GM23338 (cell line): ENCODE results near the gene CASQ2. TPM values are rescaled to one million over a fixed set of nuclear protein-coding genes. Genes with fewer than 3 reads are reported as not detected.

Source experiments
- ATAC-seq: fragments of 200-7000 bp; cut with Tn5 transposase; 3 replicates; pipeline ENCODE4 v1.9.1; 2020
- DNase-seq: peaks from one replicate; pipeline ENCODE4 v3.0.0-alpha.2; 2015; ENCODE audit warnings: low spot score
- H2AFZ ChIP-seq: fragments of 200-600 bp; sonication (generic); 2 replicates; pipeline ENCODE4 v1.8.0; 2016; ENCODE audit warnings: antibody characterized with exemption, mild to moderate bottlenecking, moderate library complexity
- H3F3A ChIP-seq: fragments of 200-600 bp; sonication (generic); replicated peaks from 2 replicates; pipeline ENCODE4 v1.8.0; 2017; ENCODE audit warnings: antibody characterized with exemption, mixed run types, low read depth
- H3K27ac ChIP-seq: fragments of 200-600 bp; sonication (generic); 2 replicates; pipeline ENCODE4 v1.6.1; 2016; ENCODE audit warnings: low read depth
- H3K27me3 ChIP-seq: fragments of 200-600 bp; sonication (generic); 2 replicates; pipeline ENCODE4 v1.8.0; 2016; ENCODE audit warnings: mild to moderate bottlenecking, mixed run types, moderate library complexity; ENCODE audit not compliant: insufficient read depth
- H3K36me3 ChIP-seq: fragments of 200-600 bp; sonication (generic); 2 replicates; pipeline ENCODE4 v1.8.0; 2016; ENCODE audit warnings: mild to moderate bottlenecking; ENCODE audit not compliant: insufficient read depth
- H3K4me1 ChIP-seq: fragments of 200-600 bp; sonication (generic); 2 replicates; pipeline ENCODE4 v1.8.0; 2016; ENCODE audit warnings: mild to moderate bottlenecking, moderate library complexity; ENCODE audit not compliant: insufficient read depth
- H3K4me2 ChIP-seq: fragments of 200-600 bp; sonication (generic); 2 replicates; pipeline ENCODE4 v1.7.1; 2017; ENCODE audit warnings: mixed run types
- H3K4me3 ChIP-seq: fragments of 200-600 bp; sonication (generic); 2 replicates; pipeline ENCODE4 v1.6.1; 2016; ENCODE audit warnings: mixed run types
- H3K79me2 ChIP-seq: fragments of 200-600 bp; sonication (generic); replicated peaks from 2 replicates; pipeline ENCODE4 v1.8.0; 2017; ENCODE audit warnings: mild to moderate bottlenecking; ENCODE audit not compliant: insufficient read depth
- H3K9me2 ChIP-seq: fragments of 200-600 bp; sonication (generic); 2 replicates; pipeline ENCODE4 v1.8.0; 2017; ENCODE audit not compliant: insufficient read depth
- H4K20me1 ChIP-seq: fragments of 200-600 bp; sonication (generic); replicated peaks from 2 replicates; pipeline ENCODE4 v1.8.0; 2017; ENCODE audit warnings: mild to moderate bottlenecking; ENCODE audit not compliant: insufficient read depth
- H3K27ac Mint-ChIP-seq: 2 replicates; pipeline ENCODE4 v1.8.0; 2020; ENCODE audit warnings: inconsistent platforms, mild to moderate bottlenecking, moderate library complexity, mixed read lengths
- H3K27me3 Mint-ChIP-seq: 3 replicates; pipeline ENCODE4 v1.8.0; 2022; ENCODE audit warnings: low read depth, mild to moderate bottlenecking, moderate library complexity, mixed read lengths, inconsistent platforms; ENCODE audit not compliant: insufficient read depth, poor library complexity
- H3K36me3 Mint-ChIP-seq: 3 replicates; pipeline ENCODE4 v1.8.0; 2021; ENCODE audit warnings: low read depth, mild to moderate bottlenecking, inconsistent platforms, moderate library complexity, mixed read lengths
- H3K4me1 Mint-ChIP-seq: 3 replicates; pipeline ENCODE4 v1.8.0; 2020; ENCODE audit warnings: mild to moderate bottlenecking, inconsistent platforms, mixed read lengths
- H3K4me3 Mint-ChIP-seq: 3 replicates; pipeline ENCODE4 v1.8.0; 2021; ENCODE audit warnings: moderate library complexity, mild to moderate bottlenecking, inconsistent platforms, mixed read lengths
- H3K9me3 Mint-ChIP-seq: 3 replicates; pipeline ENCODE4 v1.8.0; 2020; ENCODE audit warnings: moderate library complexity, mild to moderate bottlenecking, inconsistent platforms, mixed read lengths
- CREB1 ChIP-seq: fragments of 250-450 bp; sonication (Bioruptor Pico); IDR thresholded peaks from 2 replicates; pipeline ENCODE4 v1.5.0; 2020; ENCODE audit warnings: low read depth, mild to moderate bottlenecking, moderate library complexity
- CTCF ChIP-seq, 2 experiments: fragments of 200-600 bp in 1 of 2; sonication (generic) in 1 of 2; conservative IDR thresholded peaks; 2 replicates each; pipeline versions ENCODE4 v1.5.1 to v1.6.1; 2016 to 2017; ENCODE audit warnings: antibody characterized with exemption in 2 of 2, low read depth in 2 of 2, mild to moderate bottlenecking in 2 of 2, moderate library complexity in 1 of 2
- ETS1 ChIP-seq: IDR thresholded peaks from 2 replicates; pipeline ENCODE4 v1.6.1; 2016; ENCODE audit warnings: antibody characterized with exemption
- EZH2 ChIP-seq: fragments of 200-600 bp; sonication (generic); IDR thresholded peaks from one replicate; pipeline ENCODE4 v1.8.0; 2017; ENCODE audit warnings: antibody characterized with exemption, mild to moderate bottlenecking, low read depth; ENCODE audit not compliant: unreplicated experiment
- EZH2phosphoT487 ChIP-seq: fragments of 200-600 bp; sonication (generic); IDR thresholded peaks from one replicate; pipeline ENCODE4 v1.8.1; 2018; ENCODE audit warnings: antibody characterized with exemption; ENCODE audit not compliant: unreplicated experiment
- NANOG ChIP-seq: IDR thresholded peaks from 2 replicates; pipeline ENCODE4 v1.6.1; 2016; ENCODE audit warnings: antibody characterized with exemption, borderline replicate concordance
- REST ChIP-seq: IDR thresholded peaks from one replicate; pipeline ENCODE4 v1.6.1; 2018; ENCODE audit warnings: antibody characterized with exemption; ENCODE audit not compliant: unreplicated experiment
- ZNF114 ChIP-seq: fragments of 250-450 bp; sonication (Bioruptor Pico); IDR thresholded peaks from 2 replicates; pipeline ENCODE4 v1.5.0; 2020; ENCODE audit warnings: mild to moderate bottlenecking, moderate library complexity
- polyA plus RNA-seq: library from polyadenylated mRNA; unstranded; fragments of >200 nt; fragmentation: Nextera tagmentation; extraction: Ambion mirVana; gene quantifications from 2 replicates; pipeline ENCODE4 v1.2.1, GENCODE V29; 2016
- total RNA-seq: library from RNA; depleted of rRNA; stranded (reverse); fragments of >200 nt; shearing (Covaris generic); gene quantifications from 2 replicates; pipeline ENCODE4 v1.2.3, GENCODE V29; 2014

Gene CASQ2
- total and polyA plus RNA-seq, 2 experiments from 2014 or later, result not detected

- Histone ChIP-seq H4K20me1 (no peaks in the 10 kb centered on the region; the same call in none of the 2 replicates), H3K27ac (no peak overlapping the region), H3K4me3 (no peak overlapping the region), H3K9me2 (0 out of 2 replicates have a peak, but pooled peaks cover 5% of the 10 kb centered on the region), H3F3A (no peaks in the 10 kb centered on the region), H3K36me3 (no peaks in the 10 kb centered on the region), H3K4me1 (peaks cover 39% of the 10 kb centered on the region), H3K79me2 (peaks cover 64% of the 10 kb centered on the region), H2AFZ (no peak overlapping the region), H3K27me3 (no peaks in the 10 kb centered on the region), H3K4me2 (0 out of 2 replicates have a peak overlapping the region, but pooled peaks have one; percentile 27)
- TF ChIP-seq ZNF114 (CRISPR knock-in tag) (no peak), EZH2phosphoT487 (no peak), REST (no peak), ETS1 (no peak), CREB1 (CRISPR knock-in tag) (no peak), NANOG (no peak)
- H3K4me3 Mint-ChIP-seq, result no peak overlapping the region
- H3K9me3 Mint-ChIP-seq, result no peaks in the 10 kb centered on the region
- H3K4me1 Mint-ChIP-seq, result peaks cover 34% of the 10 kb centered on the region
- H3K27me3 Mint-ChIP-seq, result peaks cover 4% of the 10 kb centered on the region
- no peak overlapping the region for H3K27ac Mint-ChIP-seq
- H3K36me3 Mint-ChIP-seq, result peaks cover 25% of the 10 kb centered on the region
- DNase-seq (no peak), ATAC-seq (no peak)
Measured at GRCh38 chr1:115654125-115654524, 114.4 kb downstream of the CASQ2 start.

- peaks cover 26% of the 10 kb centered on the region for H3K4me1 Mint-ChIP-seq
- H3F3A ChIP-seq, result no peaks in the 10 kb centered on the region
- H3K4me3 ChIP-seq, result no peak overlapping the region
- no peak for DNase-seq
- no peaks in the 10 kb centered on the region for H3K36me3 ChIP-seq
- no peak overlapping the region for H2AFZ ChIP-seq
- H3K27ac Mint-ChIP-seq, result no peak overlapping the region
- no peak overlapping the region for H3K4me2 ChIP-seq
- ATAC-seq, result no peak
- peaks cover 16% of the 10 kb centered on the region for H3K36me3 Mint-ChIP-seq
- H3K27me3 ChIP-seq, result no peaks in the 10 kb centered on the region
- H3K79me2 ChIP-seq, result peaks cover 68% of the 10 kb centered on the region
- peaks cover 2% of the 10 kb centered on the region for H3K27me3 Mint-ChIP-seq
- H3K27ac ChIP-seq, result no peak overlapping the region
- H3K9me3 Mint-ChIP-seq, result no peaks in the 10 kb centered on the region
- H3K9me2 ChIP-seq, result peaks cover 5% of the 10 kb centered on the region; the same call in 1 of the 2 replicates
- H3K4me1 ChIP-seq, result peaks cover 57% of the 10 kb centered on the region
- H4K20me1 ChIP-seq, result no peaks in the 10 kb centered on the region; the same call in 1 of the 2 replicates
- no peak overlapping the region for H3K4me3 Mint-ChIP-seq
- TF ChIP-seq ETS1 (no peak), CREB1 (CRISPR knock-in tag) (no peak), EZH2 (no peak), ZNF114 (CRISPR knock-in tag) (no peak), CTCF (conservative IDR thresholded peaks at IDR 0.05; ENCODE audit: low read depth in 2 of 2) (no peak)
Measured at GRCh38 chr1:115652236-115652788, 116.2 kb downstream of the CASQ2 start.
